Panc1 (cell line): ENCODE results near the gene NOTCH1. TPM values are rescaled to one million over a fixed set of nuclear protein-coding genes. Genes with fewer than 3 reads are reported as not detected.

ENCODE experiments used
- ATAC-seq: fragments of 200-7000 bp; cut with Tn5 transposase; 2 replicates; pipeline ENCODE4 v1.9.1; 2020; ENCODE audit warnings: mild to moderate bottlenecking, moderate library complexity
- BruUV-seq: library from RNA; stranded (reverse); fragments of 400-500 nt; replicated peaks from 2 replicates; lab custom pipeline; 2021; lab: Mats Ljungman, UMichigan
- CTCF ChIA-PET: fragments of 300-600 bp; sonication (Branson Sonifier 250); formaldehyde crosslinking; loops from one replicate; lab custom pipeline; 2022; ENCODE audit warnings: antibody characterized with exemption; lab: Charles Lee
- POLR2A ChIA-PET: fragments of 300-600 bp; sonication (Branson Sonifier 250); formaldehyde crosslinking; loops from one replicate; lab custom pipeline; 2022; ENCODE audit warnings: antibody characterized with exemption; lab: Charles Lee
- DNase-seq: peaks from one replicate; pipeline ENCODE4 v3.0.0-alpha.2; 2010; ENCODE audit warnings: low read depth, low spot score
- H3K27ac ChIP-seq: 2 replicates; pipeline ENCODE4 v1.5.1; 2011; ENCODE audit warnings: mild to moderate bottlenecking, low read length, inconsistent platforms
- H3K27me3 ChIP-seq: fragments of 200-500 bp; sonication (Bioruptor generic); 2 replicates; pipeline ENCODE4 v1.6.0; 2014; ENCODE audit warnings: low read length, inconsistent platforms; ENCODE audit not compliant: control insufficient read depth, insufficient read depth
- H3K36me3 ChIP-seq: fragments of 200-500 bp; sonication (Bioruptor generic); 2 replicates; pipeline ENCODE4 v1.5.1; 2014; ENCODE audit warnings: inconsistent platforms, mild to moderate bottlenecking, low read length, moderate library complexity; ENCODE audit not compliant: control insufficient read depth, insufficient read depth
- H3K4me1 ChIP-seq: 2 replicates; pipeline ENCODE4 v1.5.1; 2011; ENCODE audit warnings: inconsistent platforms, mild to moderate bottlenecking, low read length, moderate library complexity; ENCODE audit not compliant: control insufficient read depth, insufficient read depth
- H3K4me3 ChIP-seq, 2 experiments: 2 replicates each; pipeline ENCODE4 v1.5.1; 2011 to 2012; ENCODE audit warnings: low read depth in 2 of 2, low read length in 2 of 2, mild to moderate bottlenecking in 2 of 2, inconsistent platforms in 1 of 2, moderate library complexity in 1 of 2
- H3K9me3 ChIP-seq: fragments of 200-500 bp; sonication (Bioruptor generic); 2 replicates; pipeline ENCODE4 v1.5.1; 2014; ENCODE audit warnings: low read depth, mild to moderate bottlenecking, inconsistent platforms, low read length, moderate library complexity; ENCODE audit not compliant: control insufficient read depth, insufficient read depth
- POLR2AphosphoS5 ChIP-seq: IDR thresholded peaks from 2 replicates; pipeline ENCODE4 v1.6.1; 2012; ENCODE audit warnings: mild to moderate bottlenecking, low read depth, low read length, moderate library complexity
- SIN3A ChIP-seq: IDR thresholded peaks from 2 replicates; pipeline ENCODE4 v1.6.1; 2012; ENCODE audit warnings: low read depth, mild to moderate bottlenecking, low read length, moderate library complexity, borderline replicate concordance; ENCODE audit not compliant: insufficient read depth
- TCF7L2 ChIP-seq: IDR thresholded peaks from 2 replicates; pipeline ENCODE4 v1.6.1; 2011; ENCODE audit warnings: mild to moderate bottlenecking, low read depth, low read length, inconsistent platforms
- in situ Hi-C: cut with HindIII; loops from 2 replicates; pipeline ENCODE4 v1.10.0; 2016; ENCODE audit warnings: low sequenced_read_pairs, low pct_unique_long_range_greater_than_20kb
- intact Hi-C: fragments of 100-400 bp; cut with micrococcal nuclease; formaldehyde crosslinking; loops from one replicate; pipeline ENCODE4 v1.10.0; 2022; ENCODE audit not compliant: unreplicated experiment
- total RNA-seq: library from RNA; stranded (reverse); gene quantifications from one replicate; pipeline ENCODE4 v1.2.1, GENCODE V29; 2021; ENCODE audit not compliant: unreplicated experiment
- TF ChIP-seq, protein P1 (sequence below), 2 experiments: IDR thresholded peaks; 2 replicates each; pipeline ENCODE4 v1.6.1; 2011 to 2012; ENCODE audit warnings: low read depth in 2 of 2, control low read depth in 1 of 2, low read length in 1 of 2, mild to moderate bottlenecking in 1 of 2, moderate library complexity in 1 of 2; ENCODE audit not compliant: insufficient read depth in 1 of 2
- TF ChIP-seq, protein P2 (sequence below): fragments of 450-650 bp; IDR thresholded peaks from 2 replicates; pipeline ENCODE4 v1.5.1; 2017; ENCODE audit warnings: mild to moderate bottlenecking

NOTCH1 gene
- total RNA-seq, 1 experiment from 2014 or later: 13.4 TPM

DNA sequence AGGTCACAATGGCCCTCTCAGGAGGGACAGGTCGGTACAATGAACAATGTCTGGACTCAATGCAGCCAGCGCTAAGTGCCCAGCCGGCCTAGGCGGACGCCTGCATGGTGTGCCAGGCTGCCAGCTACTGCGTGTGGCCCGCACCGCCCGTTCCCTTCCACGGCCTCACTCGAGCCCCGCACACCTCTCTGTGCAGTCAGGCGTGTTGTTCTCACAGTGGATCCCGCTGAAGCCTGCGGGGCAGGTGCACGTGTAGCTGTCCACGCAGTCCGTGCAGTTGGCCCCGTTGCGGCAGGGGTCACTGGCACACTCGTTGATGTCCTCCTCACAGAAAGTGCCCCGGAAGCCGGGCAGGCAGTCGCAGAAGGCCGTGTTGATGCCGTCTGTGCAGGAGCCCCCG lies 36.3 kb downstream of the NOTCH1 start:
- ATAC-seq: no peak
- no peaks in the 10 kb centered on the region for H3K4me1 ChIP-seq
- in situ Hi-C loops: no loop called here
- no peaks in the 10 kb centered on the region for H3K9me3 ChIP-seq
- POLR2A ChIA-PET: no interaction called here
- no peaks in the 10 kb centered on the region for H3K36me3 ChIP-seq
- TF ChIP-seq, protein P1, sequence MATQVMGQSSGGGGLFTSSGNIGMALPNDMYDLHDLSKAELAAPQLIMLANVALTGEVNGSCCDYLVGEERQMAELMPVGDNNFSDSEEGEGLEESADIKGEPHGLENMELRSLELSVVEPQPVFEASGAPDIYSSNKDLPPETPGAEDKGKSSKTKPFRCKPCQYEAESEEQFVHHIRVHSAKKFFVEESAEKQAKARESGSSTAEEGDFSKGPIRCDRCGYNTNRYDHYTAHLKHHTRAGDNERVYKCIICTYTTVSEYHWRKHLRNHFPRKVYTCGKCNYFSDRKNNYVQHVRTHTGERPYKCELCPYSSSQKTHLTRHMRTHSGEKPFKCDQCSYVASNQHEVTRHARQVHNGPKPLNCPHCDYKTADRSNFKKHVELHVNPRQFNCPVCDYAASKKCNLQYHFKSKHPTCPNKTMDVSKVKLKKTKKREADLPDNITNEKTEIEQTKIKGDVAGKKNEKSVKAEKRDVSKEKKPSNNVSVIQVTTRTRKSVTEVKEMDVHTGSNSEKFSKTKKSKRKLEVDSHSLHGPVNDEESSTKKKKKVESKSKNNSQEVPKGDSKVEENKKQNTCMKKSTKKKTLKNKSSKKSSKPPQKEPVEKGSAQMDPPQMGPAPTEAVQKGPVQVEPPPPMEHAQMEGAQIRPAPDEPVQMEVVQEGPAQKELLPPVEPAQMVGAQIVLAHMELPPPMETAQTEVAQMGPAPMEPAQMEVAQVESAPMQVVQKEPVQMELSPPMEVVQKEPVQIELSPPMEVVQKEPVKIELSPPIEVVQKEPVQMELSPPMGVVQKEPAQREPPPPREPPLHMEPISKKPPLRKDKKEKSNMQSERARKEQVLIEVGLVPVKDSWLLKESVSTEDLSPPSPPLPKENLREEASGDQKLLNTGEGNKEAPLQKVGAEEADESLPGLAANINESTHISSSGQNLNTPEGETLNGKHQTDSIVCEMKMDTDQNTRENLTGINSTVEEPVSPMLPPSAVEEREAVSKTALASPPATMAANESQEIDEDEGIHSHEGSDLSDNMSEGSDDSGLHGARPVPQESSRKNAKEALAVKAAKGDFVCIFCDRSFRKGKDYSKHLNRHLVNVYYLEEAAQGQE (IDR thresholded peaks at IDR 0.05; ENCODE audit: insufficient read depth in 1 of 2, low read depth in 2 of 2, low read length in 1 of 2): no peak
- no peak for TF ChIP-seq SIN3A
- TF ChIP-seq POLR2AphosphoS5: no peak
- no peak for TF ChIP-seq TCF7L2
- TF ChIP-seq, protein P2, sequence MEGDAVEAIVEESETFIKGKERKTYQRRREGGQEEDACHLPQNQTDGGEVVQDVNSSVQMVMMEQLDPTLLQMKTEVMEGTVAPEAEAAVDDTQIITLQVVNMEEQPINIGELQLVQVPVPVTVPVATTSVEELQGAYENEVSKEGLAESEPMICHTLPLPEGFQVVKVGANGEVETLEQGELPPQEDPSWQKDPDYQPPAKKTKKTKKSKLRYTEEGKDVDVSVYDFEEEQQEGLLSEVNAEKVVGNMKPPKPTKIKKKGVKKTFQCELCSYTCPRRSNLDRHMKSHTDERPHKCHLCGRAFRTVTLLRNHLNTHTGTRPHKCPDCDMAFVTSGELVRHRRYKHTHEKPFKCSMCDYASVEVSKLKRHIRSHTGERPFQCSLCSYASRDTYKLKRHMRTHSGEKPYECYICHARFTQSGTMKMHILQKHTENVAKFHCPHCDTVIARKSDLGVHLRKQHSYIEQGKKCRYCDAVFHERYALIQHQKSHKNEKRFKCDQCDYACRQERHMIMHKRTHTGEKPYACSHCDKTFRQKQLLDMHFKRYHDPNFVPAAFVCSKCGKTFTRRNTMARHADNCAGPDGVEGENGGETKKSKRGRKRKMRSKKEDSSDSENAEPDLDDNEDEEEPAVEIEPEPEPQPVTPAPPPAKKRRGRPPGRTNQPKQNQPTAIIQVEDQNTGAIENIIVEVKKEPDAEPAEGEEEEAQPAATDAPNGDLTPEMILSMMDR: no peak
- intact Hi-C loops: no loop called here
- H3K27ac ChIP-seq: no peak overlapping the region
- H3K4me3 ChIP-seq: no peak overlapping the region
- no peaks in the 10 kb centered on the region for H3K27me3 ChIP-seq
- CTCF ChIA-PET: no interaction called here
- DNase-seq: no peak
- BruUV-seq: no TSS peak

DNA sequence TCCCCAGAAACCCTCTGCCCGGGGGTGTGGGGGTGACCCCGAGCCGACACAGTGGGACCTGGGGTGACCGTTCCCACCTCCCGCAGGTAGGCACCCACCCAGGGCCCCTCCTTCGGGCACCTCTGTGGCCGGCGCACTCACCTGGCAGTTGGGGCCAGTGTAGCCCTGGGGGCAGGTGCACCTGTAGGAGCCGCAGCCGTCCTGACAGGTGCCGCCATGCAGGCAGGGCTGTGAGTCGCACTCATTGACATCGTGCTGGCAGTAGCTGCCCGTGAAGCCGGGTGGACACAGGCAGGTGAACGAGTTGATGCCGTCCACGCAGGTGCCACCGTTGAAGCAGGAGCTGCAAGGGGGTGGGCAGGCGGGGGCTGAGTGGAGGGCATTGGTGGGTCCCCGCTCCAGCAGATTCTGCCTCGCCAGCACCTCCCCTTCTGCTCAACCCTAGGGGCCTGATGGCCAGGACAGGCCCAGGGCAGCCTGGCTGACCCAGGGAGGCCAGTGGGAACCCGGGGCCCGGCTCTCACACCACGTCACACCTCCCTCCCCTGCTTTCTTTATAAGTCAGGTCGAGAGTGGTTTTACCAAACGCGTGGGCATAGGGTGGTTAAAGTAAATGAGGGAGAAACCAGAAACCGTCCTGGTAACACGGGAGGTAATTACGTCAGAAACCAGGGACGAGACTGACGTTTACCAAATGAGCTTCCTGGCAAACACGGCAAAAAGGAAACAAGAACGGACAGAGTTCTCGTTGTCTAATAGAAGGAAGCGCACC lies 36.9 kb downstream of the NOTCH1 start:
- Histone ChIP-seq H3K36me3 (no peaks in the 10 kb centered on the region), H3K4me1 (no peaks in the 10 kb centered on the region), H3K9me3 (no peaks in the 10 kb centered on the region), H3K27me3 (no peaks in the 10 kb centered on the region), H3K27ac (no peak overlapping the region), H3K4me3 (no peak overlapping the region)
- DNase-seq: no peak
- ATAC-seq: no peak
- TF ChIP-seq, protein P1 (IDR thresholded peaks at IDR 0.05; ENCODE audit: insufficient read depth in 1 of 2, low read depth in 2 of 2, low read length in 1 of 2): no peak
- TF ChIP-seq SIN3A: no peak
- TF ChIP-seq, protein P2: no peak
- no peak for TF ChIP-seq POLR2AphosphoS5
- TF ChIP-seq TCF7L2: no peak
- intact Hi-C loops: no loop called here
- in situ Hi-C loops: no loop called here
- CTCF ChIA-PET: interaction anchor here (0.6 kb wide), 1 partner anchor 43 kb away, joined by 3 read pairs; no protein-coding TSS in a partner anchor
- no TSS peak for BruUV-seq
- POLR2A ChIA-PET: no interaction called here
